OCI-LY3 (cell line): ENCODE results near the gene PCARE.

Experiments used
- H2AFZ ChIP-seq: fragments of 200-600, 300-600 bp; shearing (Covaris generic); 2 replicates; pipeline ENCODE4 v1.6.0; 2014; ENCODE audit warnings: antibody characterized with exemption, low read depth, low read length
- H3K27ac ChIP-seq: fragments of 200-600, 300-600 bp; sonication (generic); 2 replicates; pipeline ENCODE4 v1.5.1; 2014; ENCODE audit warnings: mild to moderate bottlenecking, low read length, moderate library complexity, mixed read lengths
- H3K27me3 ChIP-seq: fragments of 200-600, 300-600 bp; sonication (generic); 2 replicates; pipeline ENCODE4 v1.6.1; 2014; ENCODE audit warnings: low read depth, low read length, mixed read lengths
- H3K36me3 ChIP-seq: fragments of 200-600, 300-600 bp; sonication (generic); replicated peaks from 2 replicates; pipeline ENCODE3; 2014; ENCODE audit warnings: low read depth, low read length, mixed read lengths
- H3K4me1 ChIP-seq: fragments of 300-600, 200-600 bp; sonication (generic); 2 replicates; pipeline ENCODE4 v1.6.1; 2014; ENCODE audit warnings: low read length, mixed read lengths
- H3K4me2 ChIP-seq: fragments of 200-600, 300-600 bp; sonication (generic); 2 replicates; pipeline ENCODE4 v1.6.1; 2014; ENCODE audit warnings: low read length, mixed read lengths
- H3K4me3 ChIP-seq: fragments of 300-600, 200-600 bp; sonication (generic); 2 replicates; pipeline ENCODE4 v1.5.1; 2014; ENCODE audit warnings: antibody characterized with exemption, mild to moderate bottlenecking, low read length, moderate library complexity
- H3K79me2 ChIP-seq: fragments of 300-600, 200-600 bp; shearing (Covaris generic); 2 replicates; pipeline ENCODE4 v1.6.1; 2014; ENCODE audit warnings: mild to moderate bottlenecking, low read length, mixed read lengths
- H3K9ac ChIP-seq: fragments of 300-600, 200-600 bp; shearing (Covaris generic); 2 replicates; pipeline ENCODE4 v1.6.0; 2014; ENCODE audit warnings: mild to moderate bottlenecking, low read length, moderate library complexity
- H3K9me3 ChIP-seq: fragments of 200-600, 300-600 bp; shearing (Covaris generic); 2 replicates; pipeline ENCODE4 v1.6.1; 2014; ENCODE audit warnings: low read length, mixed read lengths; ENCODE audit not compliant: insufficient read depth
- H4K20me1 ChIP-seq: fragments of 200-600, 300-600 bp; sonication (generic); 2 replicates; pipeline ENCODE4 v1.6.1; 2016; ENCODE audit warnings: low read length, mixed read lengths; ENCODE audit not compliant: insufficient read depth
- EZH2phosphoT487 ChIP-seq: fragments of 200-600 bp; shearing (Covaris generic); IDR thresholded peaks from 2 replicates; pipeline ENCODE4 v1.6.1; 2018; ENCODE audit warnings: antibody characterized with exemption, mixed run types, low read depth
- TF ChIP-seq, protein P1 (sequence below): fragments of 200-600, 300-600 bp; sonication (generic); IDR thresholded peaks from 2 replicates; pipeline ENCODE4 v1.5.1; 2014; ENCODE audit warnings: antibody characterized with exemption, low read length, low read depth

Gene PCARE

DNA sequence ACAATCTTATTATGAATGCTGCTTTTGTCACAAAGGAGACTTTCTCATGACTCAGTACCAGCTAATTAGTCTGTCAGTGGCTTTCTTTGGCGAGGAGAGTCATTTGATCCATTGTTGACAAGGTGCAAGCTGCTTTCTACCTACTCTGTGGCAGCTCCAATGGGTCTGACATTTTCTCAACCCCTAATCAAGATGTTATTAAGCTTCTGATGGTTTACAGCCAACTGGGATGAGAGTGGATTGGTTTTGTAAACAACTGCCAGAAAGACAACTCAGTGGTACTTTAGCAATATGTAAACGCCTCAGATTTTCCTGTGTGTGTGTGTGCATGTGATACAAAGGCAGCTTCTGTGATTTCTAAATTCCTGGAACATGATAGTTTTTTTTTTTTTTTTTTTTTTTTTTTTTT, 32.7 kb upstream of the PCARE start:
- TF ChIP-seq EZH2phosphoT487 = no peak
- TF ChIP-seq, protein P1, sequence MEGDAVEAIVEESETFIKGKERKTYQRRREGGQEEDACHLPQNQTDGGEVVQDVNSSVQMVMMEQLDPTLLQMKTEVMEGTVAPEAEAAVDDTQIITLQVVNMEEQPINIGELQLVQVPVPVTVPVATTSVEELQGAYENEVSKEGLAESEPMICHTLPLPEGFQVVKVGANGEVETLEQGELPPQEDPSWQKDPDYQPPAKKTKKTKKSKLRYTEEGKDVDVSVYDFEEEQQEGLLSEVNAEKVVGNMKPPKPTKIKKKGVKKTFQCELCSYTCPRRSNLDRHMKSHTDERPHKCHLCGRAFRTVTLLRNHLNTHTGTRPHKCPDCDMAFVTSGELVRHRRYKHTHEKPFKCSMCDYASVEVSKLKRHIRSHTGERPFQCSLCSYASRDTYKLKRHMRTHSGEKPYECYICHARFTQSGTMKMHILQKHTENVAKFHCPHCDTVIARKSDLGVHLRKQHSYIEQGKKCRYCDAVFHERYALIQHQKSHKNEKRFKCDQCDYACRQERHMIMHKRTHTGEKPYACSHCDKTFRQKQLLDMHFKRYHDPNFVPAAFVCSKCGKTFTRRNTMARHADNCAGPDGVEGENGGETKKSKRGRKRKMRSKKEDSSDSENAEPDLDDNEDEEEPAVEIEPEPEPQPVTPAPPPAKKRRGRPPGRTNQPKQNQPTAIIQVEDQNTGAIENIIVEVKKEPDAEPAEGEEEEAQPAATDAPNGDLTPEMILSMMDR = no peak
- no peaks in the 10 kb centered on the region for H3K36me3 ChIP-seq
- H3K4me2 ChIP-seq = no peak overlapping the region
- H3K79me2 ChIP-seq = no peaks in the 10 kb centered on the region
- H3K4me3 ChIP-seq = no peak overlapping the region
- H3K4me1 ChIP-seq = peaks cover 10% of the 10 kb centered on the region; the same call in 1 of the 2 replicates
- H4K20me1 ChIP-seq = no peaks in the 10 kb centered on the region
- H3K27ac ChIP-seq = no peak overlapping the region
- H3K27me3 ChIP-seq = 0 out of 2 replicates have a peak, but pooled peaks cover 7% of the 10 kb centered on the region
- H3K9ac ChIP-seq = no peak overlapping the region
- H2AFZ ChIP-seq = no peak overlapping the region
- no peaks in the 10 kb centered on the region for H3K9me3 ChIP-seq

GRCh38 chr2:29106256-29106655, 31.9 kb upstream of the PCARE start:
- Histone ChIP-seq H3K4me3 (no peak overlapping the region), H3K4me1 (peaks cover 10% of the 10 kb centered on the region; the same call in 1 of the 2 replicates), H3K36me3 (no peaks in the 10 kb centered on the region), H3K79me2 (no peaks in the 10 kb centered on the region), H3K4me2 (no peak overlapping the region), H3K9ac (no peak overlapping the region), H2AFZ (no peak overlapping the region), H3K9me3 (no peaks in the 10 kb centered on the region), H4K20me1 (no peaks in the 10 kb centered on the region), H3K27ac (no peak overlapping the region), H3K27me3 (0 out of 2 replicates have a peak, but pooled peaks cover 6% of the 10 kb centered on the region)
- TF ChIP-seq, protein P1 = no peak
- no peak for TF ChIP-seq EZH2phosphoT487

- no peaks in the 10 kb centered on the region for H4K20me1 ChIP-seq
- no peak overlapping the region for H3K9ac ChIP-seq
- no peak overlapping the region for H3K27ac ChIP-seq
- H3K4me2 ChIP-seq = no peak overlapping the region
- no peaks in the 10 kb centered on the region for H3K36me3 ChIP-seq
- TF ChIP-seq EZH2phosphoT487 = no peak
- TF ChIP-seq, protein P1 = no peak
- H3K9me3 ChIP-seq = no peaks in the 10 kb centered on the region
- no peak overlapping the region for H3K4me3 ChIP-seq
- no peaks in the 10 kb centered on the region for H3K27me3 ChIP-seq
- H3K79me2 ChIP-seq = no peaks in the 10 kb centered on the region
- peaks cover 4% of the 10 kb centered on the region; the same call in 1 of the 2 replicates for H3K4me1 ChIP-seq
- no peak overlapping the region for H2AFZ ChIP-seq
These were observed 31.1 kb upstream of the PCARE start for GRCh38 chr2:29105375-29105774.

- Histone ChIP-seq H3K9me3 (no peaks in the 10 kb centered on the region), H3K4me1 (peaks cover 3% of the 10 kb centered on the region; the same call in 1 of the 2 replicates), H3K79me2 (no peaks in the 10 kb centered on the region), H2AFZ (no peak overlapping the region), H4K20me1 (no peaks in the 10 kb centered on the region), H3K27me3 (no peaks in the 10 kb centered on the region), H3K9ac (no peak overlapping the region), H3K27ac (no peak overlapping the region), H3K36me3 (no peaks in the 10 kb centered on the region), H3K4me3 (no peak overlapping the region), H3K4me2 (no peak overlapping the region)
- TF ChIP-seq, protein P1 = no peak
- no peak for TF ChIP-seq EZH2phosphoT487
These were observed 30.4 kb upstream of the PCARE start for GRCh38 chr2:29104688-29105087.
